Gastrocnemius medialis (tissue), 4 donors: ENCODE measurements around the gene KIF11.

Experiments used
- POLR2A ChIP-seq, 2 donors: fragments of 450-650 bp; IDR thresholded peaks; one replicate each; pipeline ENCODE4 v1.6.1; 2017; ENCODE audit warnings: antibody characterized with exemption in 2 of 2, mild to moderate bottlenecking in 2 of 2, moderate library complexity in 2 of 2
- TF ChIP-seq, protein P1 (sequence below), 5 experiments: fragments of 450-650 bp in 3 of 5; fragments of 200-600 bp in 2 of 5; sonication (generic) in 2 of 5; IDR thresholded peaks in 4 of 5; conservative IDR thresholded peaks in 1 of 5; 1 replicate in 4 of 5; 2 replicates in 1 of 5; pipeline ENCODE4 v1.5.1; 2016 to 2019; ENCODE audit warnings: antibody characterized with exemption in 5 of 5, mild to moderate bottlenecking in 3 of 5, moderate library complexity in 3 of 5

DNA sequence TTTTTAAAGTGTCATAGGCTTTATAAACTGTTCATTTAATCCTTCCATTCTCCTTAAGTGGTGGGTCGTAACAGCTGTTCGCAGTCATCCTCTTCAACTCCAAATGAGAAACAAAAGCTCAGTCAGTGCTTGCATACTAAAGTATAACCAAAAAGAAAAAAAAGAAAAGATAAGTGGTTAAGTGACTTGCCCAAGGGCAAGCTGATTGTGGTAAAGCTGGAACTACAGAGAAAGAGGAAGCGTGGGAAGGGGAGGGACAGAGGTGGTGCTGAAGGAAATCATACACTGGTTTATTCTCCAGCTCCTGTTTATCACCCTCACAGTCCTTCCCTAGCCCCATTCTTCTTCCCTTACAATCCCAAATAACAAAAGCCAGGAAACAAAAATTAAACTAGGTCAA, 48.6 kb upstream of the KIF11 start:
- TF ChIP-seq, protein P1, sequence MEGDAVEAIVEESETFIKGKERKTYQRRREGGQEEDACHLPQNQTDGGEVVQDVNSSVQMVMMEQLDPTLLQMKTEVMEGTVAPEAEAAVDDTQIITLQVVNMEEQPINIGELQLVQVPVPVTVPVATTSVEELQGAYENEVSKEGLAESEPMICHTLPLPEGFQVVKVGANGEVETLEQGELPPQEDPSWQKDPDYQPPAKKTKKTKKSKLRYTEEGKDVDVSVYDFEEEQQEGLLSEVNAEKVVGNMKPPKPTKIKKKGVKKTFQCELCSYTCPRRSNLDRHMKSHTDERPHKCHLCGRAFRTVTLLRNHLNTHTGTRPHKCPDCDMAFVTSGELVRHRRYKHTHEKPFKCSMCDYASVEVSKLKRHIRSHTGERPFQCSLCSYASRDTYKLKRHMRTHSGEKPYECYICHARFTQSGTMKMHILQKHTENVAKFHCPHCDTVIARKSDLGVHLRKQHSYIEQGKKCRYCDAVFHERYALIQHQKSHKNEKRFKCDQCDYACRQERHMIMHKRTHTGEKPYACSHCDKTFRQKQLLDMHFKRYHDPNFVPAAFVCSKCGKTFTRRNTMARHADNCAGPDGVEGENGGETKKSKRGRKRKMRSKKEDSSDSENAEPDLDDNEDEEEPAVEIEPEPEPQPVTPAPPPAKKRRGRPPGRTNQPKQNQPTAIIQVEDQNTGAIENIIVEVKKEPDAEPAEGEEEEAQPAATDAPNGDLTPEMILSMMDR (IDR thresholded peaks at IDR 0.05 in 4 of 5, conservative IDR thresholded peaks at IDR 0.05 in 1 of 5): no peak
- TF ChIP-seq POLR2A (IDR thresholded peaks at IDR 0.05): no peak
